HepG2 (cell line): ENCODE results near the gene KCTD14. TPM values are rescaled to one million over a fixed set of nuclear protein-coding genes. Genes with fewer than 3 reads are reported as not detected.

ENCODE experiments used
- ASH2L ChIP-seq: fragments of 300-600, 200-600 bp; sonication (generic); IDR thresholded peaks from 2 replicates; pipeline ENCODE4 v1.7.0; 2017; ENCODE audit warnings: low read depth, mild to moderate bottlenecking, moderate library complexity, mixed read lengths, low read length; ENCODE audit not compliant: insufficient read length
- RCOR2 ChIP-seq: IDR thresholded peaks from 2 replicates; pipeline ENCODE4 v1.6.1; 2016; ENCODE audit warnings: missing biosample characterization, missing genetic modification reagents
- RFX1 ChIP-seq: fragments of 450-650 bp; IDR thresholded peaks from 2 replicates; pipeline ENCODE4 v1.6.1; 2017
- SIN3B ChIP-seq: fragments of 150-350 bp; IDR thresholded peaks from 2 replicates; pipeline ENCODE4 v1.6.1; 2014; ENCODE audit warnings: low read length
- SKI ChIP-seq: fragments of 450-650 bp; IDR thresholded peaks from one replicate; pipeline ENCODE4 v1.6.1; 2018; ENCODE audit warnings: mild to moderate bottlenecking; ENCODE audit not compliant: partially characterized antibody
- TRIM24 ChIP-seq: sonication (generic); formaldehyde crosslinking; IDR thresholded peaks from 2 replicates; pipeline ENCODE4 v1.8.0; 2022; ENCODE audit warnings: mild to moderate bottlenecking, missing genetic modification reagents
- ZBTB38 ChIP-seq: sonication (generic); formaldehyde crosslinking; IDR thresholded peaks from 2 replicates; pipeline ENCODE4 v1.5.1; 2020; ENCODE audit warnings: mild to moderate bottlenecking, missing genetic modification reagents
- ZBTB7B ChIP-seq: sonication (generic); formaldehyde crosslinking; IDR thresholded peaks from 2 replicates; pipeline ENCODE4 v1.4.0; 2020; ENCODE audit warnings: missing genetic modification reagents
- ZNF17 ChIP-seq: sonication (generic); formaldehyde crosslinking; IDR thresholded peaks from 2 replicates; pipeline ENCODE4 v1.5.0; 2020; ENCODE audit warnings: mild to moderate bottlenecking, missing genetic modification reagents
- ZNF414 ChIP-seq: sonication (generic); formaldehyde crosslinking; IDR thresholded peaks from 2 replicates; pipeline ENCODE4 v1.5.0; 2020; ENCODE audit warnings: missing genetic modification reagents
- ZNF598 ChIP-seq: sonication (generic); formaldehyde crosslinking; IDR thresholded peaks from 2 replicates; pipeline ENCODE4 v1.5.1; 2020; ENCODE audit warnings: mild to moderate bottlenecking, missing genetic modification reagents, borderline replicate concordance
- ZNF614 ChIP-seq: IDR thresholded peaks from 2 replicates; pipeline ENCODE4 v1.6.1; 2018; ENCODE audit warnings: missing biosample characterization, missing genetic modification reagents, inconsistent platforms, borderline replicate concordance
- polyA plus RNA-seq, 8 experiments: library from polyadenylated mRNA; depleted of rRNA in 3 of 8; stranded (reverse) in 7 of 8; unstranded in 1 of 8; fragments of >200 nt; fragmentation: Illumina TruSeq in 4 of 8; extraction: Trizol in 4 of 8; gene quantifications; 2 replicates each; pipeline versions ENCODE4 v1.2.1 to v1.2.3, GENCODE V29; 2011 to 2016; ENCODE audit warnings: low read depth in 4 of 8, missing spikeins in 1 of 8, mixed read lengths in 1 of 8; ENCODE audit not compliant: insufficient read depth in 1 of 8
- total RNA-seq, 5 experiments: library from RNA; depleted of rRNA; stranded (reverse); fragments of >200 nt; fragmentation: Illumina TruSeq; extraction: Trizol; gene quantifications; 2 replicates each; pipeline ENCODE4 v1.2.3, GENCODE V29; 2016; ENCODE audit warnings: low read depth in 1 of 5
- TF ChIP-seq, protein P1 (sequence below): sonication (generic); IDR thresholded peaks from 2 replicates; pipeline ENCODE4 v1.6.1; 2016; ENCODE audit warnings: low read depth, borderline replicate concordance
- TF ChIP-seq, protein P2 (sequence below): sonication (generic); formaldehyde crosslinking; IDR thresholded peaks from 2 replicates; pipeline ENCODE4 v1.4.0; 2020; ENCODE audit warnings: missing genetic modification reagents
- TF ChIP-seq, protein P3 (sequence below): IDR thresholded peaks from 2 replicates; pipeline ENCODE4 v1.4.0; 2020; ENCODE audit warnings: mild to moderate bottlenecking, missing genetic modification reagents
- TF ChIP-seq, protein P4 (sequence below): sonication (generic); formaldehyde crosslinking; IDR thresholded peaks from 2 replicates; pipeline ENCODE4 v1.5.1; 2020; ENCODE audit warnings: mild to moderate bottlenecking, missing genetic modification reagents, moderate library complexity

KCTD14 gene
- total and polyA plus RNA-seq, 2 of the 13 experiments (the other 11 are each of a cell fraction or from before 2014, with no cell fraction given), result 10.3 to 15.6 TPM

DNA sequence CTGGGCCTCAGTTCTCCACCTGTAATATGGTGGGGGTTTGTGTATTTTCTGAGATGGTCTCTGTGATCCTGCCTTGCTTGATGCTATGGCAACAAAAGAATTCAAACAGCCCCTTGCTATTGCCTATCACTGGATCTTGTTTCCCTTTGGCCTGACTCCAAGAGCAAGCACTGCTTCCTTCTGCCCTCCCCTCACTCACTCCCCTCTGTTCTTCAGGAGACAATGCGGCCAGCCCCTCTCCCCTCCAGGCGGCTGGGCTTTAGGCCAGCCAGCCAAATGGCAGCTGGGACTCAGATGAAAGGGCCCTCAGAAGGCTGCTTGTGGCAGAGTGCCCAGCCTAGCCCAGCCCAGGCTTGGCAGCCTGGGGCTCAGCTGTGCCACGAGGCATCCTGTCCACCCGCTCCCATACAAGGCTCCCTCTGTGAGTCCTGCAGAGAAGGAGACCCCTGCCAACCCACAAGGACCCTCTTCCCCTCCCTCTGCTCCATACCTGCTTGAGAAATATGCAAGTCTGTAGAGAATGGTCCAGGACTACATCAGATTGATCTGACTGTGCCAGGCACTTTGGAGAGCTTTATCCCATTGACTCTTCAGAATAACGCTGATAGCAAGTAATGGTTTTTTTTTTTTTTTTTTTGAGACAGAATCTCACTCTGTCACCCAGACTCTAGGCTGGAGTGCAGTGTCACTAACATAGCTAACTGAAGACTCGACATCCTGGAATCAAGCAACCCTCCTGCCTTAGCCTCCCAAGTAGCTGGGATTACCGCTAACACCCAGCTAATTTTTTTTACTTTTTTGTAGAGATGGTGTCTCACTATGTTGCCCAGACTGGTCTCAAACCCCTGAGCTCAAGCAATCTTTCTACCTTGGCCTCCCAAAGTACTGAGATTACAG, 7.6 kb upstream of the KCTD14 start (continued):
- TF ChIP-seq, protein P1, sequence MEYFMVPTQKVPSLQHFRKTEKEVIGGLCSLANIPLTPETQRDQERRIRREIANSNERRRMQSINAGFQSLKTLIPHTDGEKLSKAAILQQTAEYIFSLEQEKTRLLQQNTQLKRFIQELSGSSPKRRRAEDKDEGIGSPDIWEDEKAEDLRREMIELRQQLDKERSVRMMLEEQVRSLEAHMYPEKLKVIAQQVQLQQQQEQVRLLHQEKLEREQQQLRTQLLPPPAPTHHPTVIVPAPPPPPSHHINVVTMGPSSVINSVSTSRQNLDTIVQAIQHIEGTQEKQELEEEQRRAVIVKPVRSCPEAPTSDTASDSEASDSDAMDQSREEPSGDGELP, result no peak
- no peak for TF ChIP-seq ZBTB7B (CRISPR knock-in tag)
- no peak for TF ChIP-seq SKI
- TF ChIP-seq, protein P2, sequence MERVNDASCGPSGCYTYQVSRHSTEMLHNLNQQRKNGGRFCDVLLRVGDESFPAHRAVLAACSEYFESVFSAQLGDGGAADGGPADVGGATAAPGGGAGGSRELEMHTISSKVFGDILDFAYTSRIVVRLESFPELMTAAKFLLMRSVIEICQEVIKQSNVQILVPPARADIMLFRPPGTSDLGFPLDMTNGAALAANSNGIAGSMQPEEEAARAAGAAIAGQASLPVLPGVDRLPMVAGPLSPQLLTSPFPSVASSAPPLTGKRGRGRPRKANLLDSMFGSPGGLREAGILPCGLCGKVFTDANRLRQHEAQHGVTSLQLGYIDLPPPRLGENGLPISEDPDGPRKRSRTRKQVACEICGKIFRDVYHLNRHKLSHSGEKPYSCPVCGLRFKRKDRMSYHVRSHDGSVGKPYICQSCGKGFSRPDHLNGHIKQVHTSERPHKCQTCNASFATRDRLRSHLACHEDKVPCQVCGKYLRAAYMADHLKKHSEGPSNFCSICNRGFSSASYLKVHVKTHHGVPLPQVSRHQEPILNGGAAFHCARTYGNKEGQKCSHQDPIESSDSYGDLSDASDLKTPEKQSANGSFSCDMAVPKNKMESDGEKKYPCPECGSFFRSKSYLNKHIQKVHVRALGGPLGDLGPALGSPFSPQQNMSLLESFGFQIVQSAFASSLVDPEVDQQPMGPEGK (CRISPR knock-in tag), result peak; percentile 27; the same call in 1 of the 2 replicates
- no peak for TF ChIP-seq SIN3B
- TF ChIP-seq, protein P3, sequence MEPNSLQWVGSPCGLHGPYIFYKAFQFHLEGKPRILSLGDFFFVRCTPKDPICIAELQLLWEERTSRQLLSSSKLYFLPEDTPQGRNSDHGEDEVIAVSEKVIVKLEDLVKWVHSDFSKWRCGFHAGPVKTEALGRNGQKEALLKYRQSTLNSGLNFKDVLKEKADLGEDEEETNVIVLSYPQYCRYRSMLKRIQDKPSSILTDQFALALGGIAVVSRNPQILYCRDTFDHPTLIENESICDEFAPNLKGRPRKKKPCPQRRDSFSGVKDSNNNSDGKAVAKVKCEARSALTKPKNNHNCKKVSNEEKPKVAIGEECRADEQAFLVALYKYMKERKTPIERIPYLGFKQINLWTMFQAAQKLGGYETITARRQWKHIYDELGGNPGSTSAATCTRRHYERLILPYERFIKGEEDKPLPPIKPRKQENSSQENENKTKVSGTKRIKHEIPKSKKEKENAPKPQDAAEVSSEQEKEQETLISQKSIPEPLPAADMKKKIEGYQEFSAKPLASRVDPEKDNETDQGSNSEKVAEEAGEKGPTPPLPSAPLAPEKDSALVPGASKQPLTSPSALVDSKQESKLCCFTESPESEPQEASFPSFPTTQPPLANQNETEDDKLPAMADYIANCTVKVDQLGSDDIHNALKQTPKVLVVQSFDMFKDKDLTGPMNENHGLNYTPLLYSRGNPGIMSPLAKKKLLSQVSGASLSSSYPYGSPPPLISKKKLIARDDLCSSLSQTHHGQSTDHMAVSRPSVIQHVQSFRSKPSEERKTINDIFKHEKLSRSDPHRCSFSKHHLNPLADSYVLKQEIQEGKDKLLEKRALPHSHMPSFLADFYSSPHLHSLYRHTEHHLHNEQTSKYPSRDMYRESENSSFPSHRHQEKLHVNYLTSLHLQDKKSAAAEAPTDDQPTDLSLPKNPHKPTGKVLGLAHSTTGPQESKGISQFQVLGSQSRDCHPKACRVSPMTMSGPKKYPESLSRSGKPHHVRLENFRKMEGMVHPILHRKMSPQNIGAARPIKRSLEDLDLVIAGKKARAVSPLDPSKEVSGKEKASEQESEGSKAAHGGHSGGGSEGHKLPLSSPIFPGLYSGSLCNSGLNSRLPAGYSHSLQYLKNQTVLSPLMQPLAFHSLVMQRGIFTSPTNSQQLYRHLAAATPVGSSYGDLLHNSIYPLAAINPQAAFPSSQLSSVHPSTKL (CRISPR knock-in tag), result no peak
- TF ChIP-seq ZNF614 (CRISPR knock-in tag), result no peak
- no peak for TF ChIP-seq ZNF598 (CRISPR knock-in tag)
- no peak for TF ChIP-seq ZBTB38 (CRISPR knock-in tag)
- TF ChIP-seq ZNF17 (CRISPR knock-in tag), result no peak
- TF ChIP-seq ZNF414 (CRISPR knock-in tag), result no peak
- TF ChIP-seq RFX1, result peak; percentile 60
- TF ChIP-seq, protein P4, sequence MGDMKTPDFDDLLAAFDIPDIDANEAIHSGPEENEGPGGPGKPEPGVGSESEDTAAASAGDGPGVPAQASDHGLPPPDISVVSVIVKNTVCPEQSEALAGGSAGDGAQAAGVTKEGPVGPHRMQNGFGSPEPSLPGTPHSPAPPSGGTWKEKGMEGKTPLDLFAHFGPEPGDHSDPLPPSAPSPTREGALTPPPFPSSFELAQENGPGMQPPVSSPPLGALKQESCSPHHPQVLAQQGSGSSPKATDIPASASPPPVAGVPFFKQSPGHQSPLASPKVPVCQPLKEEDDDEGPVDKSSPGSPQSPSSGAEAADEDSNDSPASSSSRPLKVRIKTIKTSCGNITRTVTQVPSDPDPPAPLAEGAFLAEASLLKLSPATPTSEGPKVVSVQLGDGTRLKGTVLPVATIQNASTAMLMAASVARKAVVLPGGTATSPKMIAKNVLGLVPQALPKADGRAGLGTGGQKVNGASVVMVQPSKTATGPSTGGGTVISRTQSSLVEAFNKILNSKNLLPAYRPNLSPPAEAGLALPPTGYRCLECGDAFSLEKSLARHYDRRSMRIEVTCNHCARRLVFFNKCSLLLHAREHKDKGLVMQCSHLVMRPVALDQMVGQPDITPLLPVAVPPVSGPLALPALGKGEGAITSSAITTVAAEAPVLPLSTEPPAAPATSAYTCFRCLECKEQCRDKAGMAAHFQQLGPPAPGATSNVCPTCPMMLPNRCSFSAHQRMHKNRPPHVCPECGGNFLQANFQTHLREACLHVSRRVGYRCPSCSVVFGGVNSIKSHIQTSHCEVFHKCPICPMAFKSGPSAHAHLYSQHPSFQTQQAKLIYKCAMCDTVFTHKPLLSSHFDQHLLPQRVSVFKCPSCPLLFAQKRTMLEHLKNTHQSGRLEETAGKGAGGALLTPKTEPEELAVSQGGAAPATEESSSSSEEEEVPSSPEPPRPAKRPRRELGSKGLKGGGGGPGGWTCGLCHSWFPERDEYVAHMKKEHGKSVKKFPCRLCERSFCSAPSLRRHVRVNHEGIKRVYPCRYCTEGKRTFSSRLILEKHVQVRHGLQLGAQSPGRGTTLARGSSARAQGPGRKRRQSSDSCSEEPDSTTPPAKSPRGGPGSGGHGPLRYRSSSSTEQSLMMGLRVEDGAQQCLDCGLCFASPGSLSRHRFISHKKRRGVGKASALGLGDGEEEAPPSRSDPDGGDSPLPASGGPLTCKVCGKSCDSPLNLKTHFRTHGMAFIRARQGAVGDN, result peak; percentile 39
- TF ChIP-seq TRIM24, result no peak
- no peak for TF ChIP-seq RCOR2 (CRISPR knock-in tag)
- no peak for TF ChIP-seq ASH2L
